Stimulated activated memory B cell treated with anti-CD40 and anti-IgM and Interleukin-4, amounts not matched to agents 10 μg/mL and 1 μg/mL and 100 μg/mL, for 72 hours (primary cell): ENCODE data around the gene WDR70.
"Not testable (repeated sequence)": the region's sequence is repeated elsewhere in the genome, so short reads cannot be mapped to it uniquely, and the experiment has no call there.

Source experiments
- ATAC-seq: fragments of 150-1000 bp; cut with Tn5 transposase; 2 replicates; pipeline ENCODE4 v1.10.0; 2021
- H3K27ac Mint-ChIP-seq: one replicate; pipeline ENCODE4 v1.8.0; 2022; ENCODE audit warnings: mild to moderate bottlenecking, mixed read lengths
- H3K27me3 Mint-ChIP-seq: one replicate; pipeline ENCODE4 v1.8.0; 2022; ENCODE audit warnings: mixed read lengths
- H3K36me3 Mint-ChIP-seq: one replicate; pipeline ENCODE4 v1.8.0; 2022; ENCODE audit warnings: mixed read lengths
- H3K4me1 Mint-ChIP-seq: one replicate; pipeline ENCODE4 v1.8.0; 2022; ENCODE audit warnings: mixed read lengths
- H3K4me3 Mint-ChIP-seq: one replicate; pipeline ENCODE4 v1.8.0; 2022; ENCODE audit warnings: mild to moderate bottlenecking, moderate library complexity, mixed read lengths
- H3K9me3 Mint-ChIP-seq: one replicate; pipeline ENCODE4 v1.8.0; 2022; ENCODE audit warnings: mixed read lengths

Gene WDR70

GRCh38 chr5:37379100-37379628 is at the start of gene WDR70:
Gene WDR70 (plus strand): TSS chr5:37379318. CDS start chr5:37379368, 50 bp downstream.
- H3K27me3 Mint-ChIP-seq, H3K9me3 Mint-ChIP-seq: not testable (repeated sequence)
- peak within 1 kb of the TSS; percentile 80 for H3K27ac Mint-ChIP-seq
- peak within 1 kb of the TSS; percentile 95 for H3K4me3 Mint-ChIP-seq
- peak; percentile 99 for ATAC-seq
- peaks cover 25% of the 10 kb centered on the region for H3K4me1 Mint-ChIP-seq
- peaks cover 15% of the 10 kb centered on the region for H3K36me3 Mint-ChIP-seq

- H3K4me1 Mint-ChIP-seq, H3K9me3 Mint-ChIP-seq, H3K27ac Mint-ChIP-seq, ATAC-seq, H3K4me3 Mint-ChIP-seq, H3K27me3 Mint-ChIP-seq: not testable (repeated sequence)
- H3K36me3 Mint-ChIP-seq: peaks cover 46% of the 10 kb centered on the region
These were observed 44.4 kb upstream of the WDR70 start for GRCh38 chr5:37334754-37335153.

DNA sequence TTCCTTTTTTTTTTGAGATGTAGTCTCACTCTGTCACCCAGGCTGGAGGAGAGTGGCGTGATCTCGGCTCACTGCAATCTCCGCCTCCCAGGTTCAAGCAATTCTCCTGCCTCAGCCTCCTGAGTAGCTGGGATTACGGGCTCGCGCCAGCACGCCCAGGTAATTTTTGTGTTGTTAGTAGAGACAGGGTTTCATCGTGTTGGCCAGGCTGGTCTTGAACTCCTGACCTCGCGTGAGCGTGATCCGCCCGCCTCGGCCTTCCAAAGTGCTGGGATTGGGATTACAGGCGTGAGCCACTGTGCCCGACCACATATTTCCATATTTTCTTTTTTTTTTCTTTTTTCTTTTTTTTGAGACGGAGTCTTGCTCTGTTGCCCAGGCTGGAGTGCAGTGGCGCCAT is 36.4 kb upstream of the WDR70 start:
- not testable (repeated sequence) for H3K9me3 Mint-ChIP-seq, H3K27me3 Mint-ChIP-seq, H3K27ac Mint-ChIP-seq, H3K4me3 Mint-ChIP-seq, H3K4me1 Mint-ChIP-seq, ATAC-seq
- H3K36me3 Mint-ChIP-seq: peaks cover 61% of the 10 kb centered on the region

DNA sequence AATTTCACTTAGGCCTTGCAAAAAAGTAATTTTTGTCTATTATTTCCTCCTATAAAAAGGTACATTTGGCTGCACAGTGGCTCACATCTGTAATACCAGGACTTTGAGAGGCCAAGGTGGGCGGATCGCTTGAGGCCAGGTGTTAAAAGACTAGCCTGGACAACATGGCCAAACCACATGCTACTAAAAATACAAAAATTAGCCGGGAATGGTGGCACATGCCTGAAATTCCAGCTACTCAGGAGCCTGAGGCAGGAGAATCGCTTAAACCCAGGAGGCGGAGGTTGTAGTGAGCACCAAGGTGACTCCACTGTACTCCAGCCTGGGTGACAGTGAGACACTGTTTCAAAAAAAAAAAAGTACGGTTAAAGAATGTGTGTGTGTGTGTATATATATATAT is 24.0 kb upstream of the WDR70 start:
- Mint-ChIP-seq H3K9me3 (no peaks in the 10 kb centered on the region), H3K27me3 (no peaks in the 10 kb centered on the region), H3K36me3 (peaks cover 20% of the 10 kb centered on the region), H3K4me1 (no peaks in the 10 kb centered on the region), H3K4me3 (no peak overlapping the region), H3K27ac (no peak overlapping the region)
- ATAC-seq: no peak

- H3K36me3 Mint-ChIP-seq: no peaks in the 10 kb centered on the region
- peak overlapping the region; percentile 87 for H3K27ac Mint-ChIP-seq
- H3K27me3 Mint-ChIP-seq: no peaks in the 10 kb centered on the region
- no peaks in the 10 kb centered on the region for H3K9me3 Mint-ChIP-seq
- peak; percentile 68 for ATAC-seq
- H3K4me1 Mint-ChIP-seq: peaks cover 51% of the 10 kb centered on the region
- peak overlapping the region; percentile 95 for H3K4me3 Mint-ChIP-seq
These were observed 8.6 kb upstream of the WDR70 start for GRCh38 chr5:37370550-37370863.

DNA sequence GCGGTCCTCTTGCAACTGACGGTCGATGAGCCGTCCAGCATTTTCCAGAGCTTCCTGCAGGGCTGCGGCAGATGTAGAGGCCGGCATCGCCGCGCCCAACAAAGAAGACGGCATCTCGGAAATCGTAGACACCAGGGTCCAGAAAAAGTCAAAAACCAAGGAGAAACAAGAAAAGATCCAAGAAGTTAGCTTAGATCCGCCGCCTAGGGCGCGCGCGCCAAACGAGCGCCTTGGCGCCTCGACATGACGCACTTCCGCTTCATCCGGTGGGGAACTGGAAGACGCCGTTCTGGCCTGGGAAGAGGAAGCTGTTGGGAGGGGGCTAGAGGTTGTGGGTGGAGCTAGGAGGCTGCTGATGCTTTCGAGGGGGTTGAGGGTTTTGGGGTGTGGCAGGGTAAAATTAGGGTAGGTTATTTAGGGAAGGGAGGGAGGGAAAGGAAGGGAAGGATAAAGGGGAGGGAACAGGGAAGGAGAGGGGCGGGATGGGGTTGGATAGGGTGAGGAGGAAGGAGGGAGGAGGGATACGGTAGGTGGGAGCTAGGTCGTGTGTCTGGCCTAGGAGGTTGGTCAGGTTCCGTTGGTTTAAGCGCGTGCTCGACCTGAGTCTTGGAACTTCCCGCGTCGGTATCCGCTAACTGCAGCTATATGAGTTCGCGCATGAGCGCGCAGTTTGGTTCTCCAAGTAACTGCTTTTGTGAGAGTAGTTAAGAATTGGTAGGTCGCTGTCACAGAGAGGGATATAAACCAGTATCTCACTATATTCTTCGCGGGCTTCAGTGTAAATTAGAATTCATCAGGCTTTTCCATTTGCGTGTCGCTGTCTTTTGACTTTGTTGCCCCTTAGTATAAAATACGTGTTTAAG is 8.0 kb upstream of the WDR70 start, which contains the start of gene NUP155:
TSS of gene NUP155 (minus strand) at position 243 of the 863 bp plus-strand sequence. CDS start at position 114, 129 bp downstream.
- Mint-ChIP-seq H3K36me3 (no peaks in the 10 kb centered on the region), H3K4me3 (peak within 1 kb of the TSS; percentile 95), H3K9me3 (no peaks in the 10 kb centered on the region), H3K4me1 (peaks cover 47% of the 10 kb centered on the region), H3K27ac (peak within 1 kb of the TSS; percentile 87), H3K27me3 (no peaks in the 10 kb centered on the region)
- ATAC-seq: peak; percentile 97

GRCh38 chr5:37375091-37375490 is 4.0 kb upstream of the WDR70 start:
- H3K36me3 Mint-ChIP-seq: no peaks in the 10 kb centered on the region
- H3K4me1 Mint-ChIP-seq: peaks cover 33% of the 10 kb centered on the region
- no peak for ATAC-seq
- H3K27ac Mint-ChIP-seq: no peak overlapping the region
- no peaks in the 10 kb centered on the region for H3K27me3 Mint-ChIP-seq
- no peaks in the 10 kb centered on the region for H3K9me3 Mint-ChIP-seq
- no peak overlapping the region for H3K4me3 Mint-ChIP-seq

DNA sequence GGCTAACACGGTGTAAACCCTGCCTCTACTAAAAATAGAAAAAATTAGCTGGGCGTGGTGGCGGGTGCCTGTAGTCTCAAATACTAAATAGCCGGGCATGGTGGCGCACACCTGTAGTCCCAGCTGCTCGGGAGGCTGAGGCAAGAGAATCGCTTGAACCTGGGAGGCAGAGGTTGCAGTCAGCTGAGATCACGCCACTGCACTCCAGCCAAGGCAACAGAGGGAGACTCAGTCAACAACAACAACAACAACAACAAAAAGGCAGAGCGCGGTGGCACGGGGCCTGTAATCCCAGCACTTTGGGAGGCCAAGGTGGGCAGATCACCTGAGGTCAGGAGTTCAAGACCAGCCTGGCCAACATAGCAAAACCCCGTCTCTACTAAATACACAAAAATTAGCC is 1.1 kb upstream of the WDR70 start:
- Mint-ChIP-seq H3K4me3 (peak overlapping the region; percentile 95), H3K4me1 (peaks cover 25% of the 10 kb centered on the region), H3K27ac (peak overlapping the region; percentile 80)
- H3K27me3 Mint-ChIP-seq, H3K36me3 Mint-ChIP-seq, H3K9me3 Mint-ChIP-seq, ATAC-seq: not testable (repeated sequence)

DNA sequence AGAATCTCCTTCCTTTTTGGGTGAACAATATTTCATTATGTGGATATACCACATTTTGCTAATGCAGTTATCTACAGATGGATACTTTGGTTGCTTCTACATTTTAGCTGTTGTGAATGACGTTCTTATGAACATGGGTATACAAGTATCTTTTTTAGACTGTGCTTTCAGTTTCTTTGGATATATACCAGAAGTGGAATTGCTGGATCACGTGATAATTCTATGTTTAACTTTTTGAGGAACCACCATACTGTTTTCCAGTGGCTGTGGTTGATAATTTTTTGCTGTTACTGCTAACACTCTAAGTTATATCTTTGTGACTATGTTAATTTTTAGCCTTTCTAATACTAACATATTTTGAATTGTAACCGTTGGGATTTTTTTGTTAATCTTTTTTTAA is 12.5 kb downstream of the WDR70 start:
- Mint-ChIP-seq H3K4me1 (peaks cover 6% of the 10 kb centered on the region), H3K27ac (no peak overlapping the region)
- no peak for ATAC-seq

DNA sequence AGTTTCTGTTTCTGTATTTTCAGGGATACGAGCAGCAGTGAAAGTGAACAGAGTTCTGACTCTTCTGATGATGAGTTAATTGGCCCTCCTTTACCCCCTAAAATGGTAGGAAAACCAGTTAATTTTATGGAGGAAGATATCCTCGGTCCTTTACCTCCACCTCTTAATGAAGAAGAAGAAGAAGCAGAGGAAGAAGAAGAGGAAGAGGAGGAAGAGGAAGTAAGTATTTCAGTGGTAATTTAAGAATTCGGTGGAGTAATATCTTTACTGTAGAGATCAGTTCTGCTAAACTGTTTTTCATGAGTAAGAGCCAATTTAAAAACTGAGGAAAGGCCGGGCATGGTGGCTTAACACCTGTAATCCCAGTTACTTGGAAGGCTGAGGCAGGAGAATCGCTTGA is 17.2 kb downstream of the WDR70 start:
- H3K4me3 Mint-ChIP-seq: no peak overlapping the region
- no peak overlapping the region for H3K27ac Mint-ChIP-seq
- no peaks in the 10 kb centered on the region for H3K9me3 Mint-ChIP-seq
- H3K27me3 Mint-ChIP-seq: no peaks in the 10 kb centered on the region
- peaks cover 3% of the 10 kb centered on the region for H3K4me1 Mint-ChIP-seq
- no peak for ATAC-seq
- H3K36me3 Mint-ChIP-seq: peaks cover 68% of the 10 kb centered on the region

More for the DNA sequence above, 12.5 kb downstream of the WDR70 start:
- Mint-ChIP-seq H3K36me3 (peaks cover 64% of the 10 kb centered on the region), H3K27me3 (no peaks in the 10 kb centered on the region), H3K9me3 (no peaks in the 10 kb centered on the region), H3K4me3 (no peak overlapping the region)

DNA sequence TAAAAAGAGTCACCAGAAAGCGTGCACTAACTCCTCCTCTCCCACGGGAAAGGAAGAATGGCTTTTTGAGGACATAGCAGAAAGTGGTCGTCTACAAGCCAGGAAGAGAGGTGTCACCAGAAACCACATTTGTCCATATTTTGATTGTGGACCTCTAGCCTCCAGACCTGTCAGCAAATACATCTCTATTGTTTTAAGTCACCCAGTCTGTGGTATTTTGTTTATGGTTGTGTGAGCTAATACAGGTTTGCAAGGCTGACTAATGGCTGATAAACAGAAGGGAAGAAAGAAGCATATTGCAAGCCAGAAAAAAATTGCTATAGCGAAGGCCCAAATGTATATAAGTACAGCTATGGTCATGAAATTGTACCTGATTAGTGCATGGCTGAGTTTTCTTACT is 21.4 kb downstream of the WDR70 start:
- ATAC-seq: no peak
- H3K9me3 Mint-ChIP-seq: no peaks in the 10 kb centered on the region
- H3K4me3 Mint-ChIP-seq: no peak overlapping the region
- no peaks in the 10 kb centered on the region for H3K4me1 Mint-ChIP-seq
- peaks cover 56% of the 10 kb centered on the region for H3K36me3 Mint-ChIP-seq
- H3K27ac Mint-ChIP-seq: no peak overlapping the region
- H3K27me3 Mint-ChIP-seq: no peaks in the 10 kb centered on the region

DNA sequence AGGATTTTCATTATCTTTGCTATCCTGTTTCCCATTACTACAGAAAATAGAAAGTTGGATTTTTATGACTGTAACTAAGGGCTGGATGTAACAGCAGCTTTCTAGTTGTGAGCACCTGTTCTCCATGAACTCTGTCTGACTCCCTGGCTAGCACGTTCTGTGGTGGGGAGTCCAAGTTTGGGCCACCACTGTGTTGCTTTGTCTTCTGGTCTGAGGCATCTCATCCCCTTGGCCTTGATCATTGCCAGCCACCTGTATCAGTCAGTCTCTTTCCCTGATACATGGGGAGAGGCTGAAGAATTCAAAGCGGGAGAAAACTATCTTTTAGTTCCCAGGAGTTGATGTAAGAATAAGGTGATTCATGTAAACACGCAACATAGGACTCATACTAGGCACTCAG is 33.4 kb downstream of the WDR70 start:
- H3K36me3 Mint-ChIP-seq: peaks cover 23% of the 10 kb centered on the region
- H3K27ac Mint-ChIP-seq: no peak overlapping the region
- no peaks in the 10 kb centered on the region for H3K27me3 Mint-ChIP-seq
- H3K9me3 Mint-ChIP-seq: no peaks in the 10 kb centered on the region
- no peak for ATAC-seq
- no peak overlapping the region for H3K4me3 Mint-ChIP-seq
- no peaks in the 10 kb centered on the region for H3K4me1 Mint-ChIP-seq

GRCh38 chr5:37415456-37415855 is 36.3 kb downstream of the WDR70 start:
- H3K9me3 Mint-ChIP-seq, ATAC-seq, H3K27me3 Mint-ChIP-seq, H3K4me3 Mint-ChIP-seq, H3K27ac Mint-ChIP-seq: not testable (repeated sequence)
- Mint-ChIP-seq H3K4me1 (peaks cover 12% of the 10 kb centered on the region), H3K36me3 (peaks cover 38% of the 10 kb centered on the region)

DNA sequence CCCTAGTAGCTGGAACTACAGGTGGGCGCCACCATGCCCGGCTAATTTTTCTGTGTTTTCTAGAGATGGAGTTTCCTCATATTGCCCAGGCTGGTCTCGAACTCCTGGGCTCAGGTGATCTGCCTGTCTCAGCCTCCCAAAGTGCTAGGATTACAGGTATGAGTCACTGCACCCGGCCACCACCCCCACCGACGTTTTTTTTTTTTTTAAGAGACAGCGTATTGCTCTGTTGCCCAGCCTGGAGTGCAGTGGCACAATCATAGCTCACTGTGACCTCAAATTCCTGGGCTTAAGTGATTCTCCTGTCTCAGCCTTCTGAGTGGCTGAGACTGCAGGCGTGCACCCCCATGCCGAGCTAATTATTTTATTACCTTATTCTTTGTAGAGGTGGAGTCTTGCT is 38.2 kb downstream of the WDR70 start:
- H3K27ac Mint-ChIP-seq: no peak overlapping the region
- peaks cover 12% of the 10 kb centered on the region for H3K4me1 Mint-ChIP-seq
- H3K4me3 Mint-ChIP-seq: no peak overlapping the region
- no peaks in the 10 kb centered on the region for H3K27me3 Mint-ChIP-seq
- ATAC-seq: no peak
- peaks cover 46% of the 10 kb centered on the region for H3K36me3 Mint-ChIP-seq
- no peaks in the 10 kb centered on the region for H3K9me3 Mint-ChIP-seq

GRCh38 chr5:37424441-37424840 is 45.3 kb downstream of the WDR70 start:
- Mint-ChIP-seq H3K4me1 (peaks cover 4% of the 10 kb centered on the region), H3K27ac (no peak overlapping the region), H3K36me3 (peaks cover 33% of the 10 kb centered on the region), H3K9me3 (no peaks in the 10 kb centered on the region), H3K4me3 (no peak overlapping the region), H3K27me3 (no peaks in the 10 kb centered on the region)
- ATAC-seq: no peak

DNA sequence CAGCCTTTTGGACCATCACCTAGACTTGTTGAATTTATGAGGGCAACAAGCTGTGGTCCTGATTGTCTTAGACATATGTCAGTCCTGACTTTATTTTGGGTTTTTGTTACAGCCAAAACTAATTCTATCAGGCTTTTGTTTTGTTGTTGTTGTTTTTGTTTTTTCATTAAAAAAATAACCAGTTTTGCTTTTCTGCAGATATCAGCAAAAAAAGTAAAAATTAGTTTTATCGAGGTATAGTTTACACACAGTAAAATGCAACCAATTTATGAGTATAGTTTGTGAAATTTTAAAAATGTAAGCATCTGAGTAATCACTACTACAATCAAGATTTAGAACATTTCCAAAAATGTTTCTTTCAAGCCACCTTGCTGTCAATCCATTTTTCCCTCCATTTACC is 48.9 kb downstream of the WDR70 start:
- no peaks in the 10 kb centered on the region for H3K27me3 Mint-ChIP-seq
- no peak overlapping the region for H3K27ac Mint-ChIP-seq
- peaks cover 5% of the 10 kb centered on the region for H3K4me1 Mint-ChIP-seq
- no peaks in the 10 kb centered on the region for H3K9me3 Mint-ChIP-seq
- H3K4me3 Mint-ChIP-seq: no peak overlapping the region
- ATAC-seq: no peak
- H3K36me3 Mint-ChIP-seq: peaks cover 26% of the 10 kb centered on the region
